NT2/D1 (cell line): Measurements from ENCODE around the gene TPI1.
"Not testable (repeated sequence)": the region's sequence is repeated elsewhere in the genome, so short reads cannot be mapped to it uniquely, and the experiment has no call there.

ENCODE experiments used
- DNase-seq: peaks from one replicate; pipeline ENCODE4 v3.0.0-alpha.2; 2011; ENCODE audit warnings: low read depth, low spot score
- H3K27me3 ChIP-seq: 2 replicates; pipeline ENCODE4 v1.6.0; 2011; ENCODE audit warnings: mild to moderate bottlenecking; ENCODE audit not compliant: insufficient read length, insufficient read depth
- H3K36me3 ChIP-seq: 2 replicates; pipeline ENCODE4 v1.6.1; 2011; ENCODE audit warnings: mild to moderate bottlenecking, low read length, mixed read lengths; ENCODE audit not compliant: insufficient read depth, insufficient read length
- H3K4me1 ChIP-seq: 2 replicates; pipeline ENCODE4 v1.5.1; 2011; ENCODE audit not compliant: insufficient read depth, insufficient read length
- H3K4me3 ChIP-seq: 2 replicates; pipeline ENCODE4 v1.5.1; 2011; ENCODE audit warnings: low read depth; ENCODE audit not compliant: insufficient read length
- H3K9ac ChIP-seq: 2 replicates; pipeline ENCODE4 v1.6.0; 2011; ENCODE audit warnings: low read depth; ENCODE audit not compliant: insufficient read length
- H3K9me3 ChIP-seq: 2 replicates; pipeline ENCODE4 v1.5.1; 2011; ENCODE audit warnings: mild to moderate bottlenecking, low read length; ENCODE audit not compliant: insufficient read depth
- SUZ12 ChIP-seq: IDR thresholded peaks from 2 replicates; pipeline ENCODE4 v1.6.1; 2011; ENCODE audit not compliant: insufficient read length, insufficient read depth; ENCODE audit errors: extremely low read depth
- YY1 ChIP-seq: IDR thresholded peaks from 2 replicates; pipeline ENCODE4 v1.6.1; 2011; ENCODE audit not compliant: insufficient read length, insufficient read depth
- ZNF274 ChIP-seq: IDR thresholded peaks from 2 replicates; pipeline ENCODE4 v1.6.1; 2011; ENCODE audit warnings: mild to moderate bottlenecking, low read depth, low read length

Gene TPI1

DNA sequence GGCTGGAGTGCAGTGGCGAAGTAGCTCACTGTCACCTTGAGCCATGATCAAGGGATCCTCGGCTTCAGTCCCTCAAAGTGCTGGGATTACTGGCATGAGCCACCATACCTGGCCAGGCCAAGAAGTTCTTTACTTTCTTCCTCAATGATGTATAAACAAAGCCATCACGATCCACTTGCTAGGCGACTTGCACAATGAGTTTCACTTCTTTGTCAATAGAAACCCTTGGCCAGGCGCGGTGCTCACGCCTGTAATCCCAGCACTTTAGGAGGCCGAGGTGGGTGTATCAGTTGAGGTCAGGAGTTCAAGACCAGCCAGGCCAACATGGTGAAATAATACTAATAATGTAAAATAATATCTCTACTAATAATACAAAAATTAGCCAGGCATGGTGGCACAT lies 20.1 kb downstream of the TPI1 start:
- Histone ChIP-seq H3K4me1 (peaks cover 25% of the 10 kb centered on the region), H3K9ac (peak overlapping the region; percentile 46), H3K4me3 (no peak overlapping the region), H3K9me3 (no peaks in the 10 kb centered on the region), H3K36me3 (peaks cover 17% of the 10 kb centered on the region), H3K27me3 (no peaks in the 10 kb centered on the region)
- no peak for TF ChIP-seq SUZ12
- DNase-seq, result no peak

DNA sequence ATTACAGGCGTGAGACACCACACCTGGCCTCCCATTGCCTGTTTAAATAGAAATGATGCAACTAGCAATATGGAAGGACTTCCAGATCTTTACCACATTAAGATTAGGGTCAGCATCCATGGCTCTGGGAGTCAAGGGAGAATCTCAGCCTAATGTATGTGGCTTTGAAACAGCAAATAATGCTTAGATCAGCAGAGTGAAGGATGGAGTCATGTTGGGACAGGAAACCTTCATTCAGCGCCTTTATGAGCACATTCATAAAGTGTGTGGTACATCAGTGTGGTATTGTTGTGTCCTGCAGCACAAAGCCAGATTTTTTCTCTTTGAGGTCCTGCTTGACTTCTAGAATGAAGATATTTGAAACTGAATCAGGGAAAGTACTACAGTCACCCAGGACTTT lies 21.0 kb downstream of the TPI1 start:
- DNase-seq, result no peak
- no peak overlapping the region for H3K4me3 ChIP-seq
- H3K9ac ChIP-seq, result no peak overlapping the region
- H3K9me3 ChIP-seq, result no peaks in the 10 kb centered on the region
- TF ChIP-seq SUZ12 (no peak), YY1 (no peak), ZNF274 (no peak)
- peaks cover 15% of the 10 kb centered on the region for H3K36me3 ChIP-seq
- H3K27me3 ChIP-seq, result no peaks in the 10 kb centered on the region
- H3K4me1 ChIP-seq, result peaks cover 25% of the 10 kb centered on the region

DNA sequence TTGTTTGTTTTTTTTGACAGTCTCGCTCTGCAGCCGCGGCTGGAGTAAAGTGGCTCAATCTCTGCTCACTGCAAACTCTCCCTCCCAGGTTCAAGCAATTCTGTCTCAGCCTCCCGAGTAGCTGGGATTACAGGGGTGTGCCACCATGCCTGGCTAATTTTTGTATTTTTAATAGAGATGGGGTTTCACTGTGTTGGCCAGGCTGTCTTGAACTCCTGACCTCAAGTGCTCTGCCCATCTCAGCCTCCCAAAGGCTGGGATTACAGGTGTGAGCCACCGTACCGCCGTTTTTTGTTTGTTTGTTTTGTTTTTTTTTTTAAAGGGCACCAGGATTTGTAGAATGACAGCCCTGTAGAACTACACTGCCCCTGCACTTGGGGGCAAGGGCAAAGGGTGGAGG lies 21.5 kb downstream of the TPI1 start:
- not testable (repeated sequence) for H3K9ac ChIP-seq, H3K27me3 ChIP-seq, H3K4me3 ChIP-seq, DNase-seq, H3K9me3 ChIP-seq
- Histone ChIP-seq H3K36me3 (peaks cover 12% of the 10 kb centered on the region), H3K4me1 (peaks cover 23% of the 10 kb centered on the region)

- not testable (repeated sequence) for DNase-seq, H3K4me3 ChIP-seq, H3K36me3 ChIP-seq, H3K27me3 ChIP-seq, H3K9me3 ChIP-seq
- Histone ChIP-seq H3K4me1 (peaks cover 13% of the 10 kb centered on the region), H3K9ac (peak overlapping the region; percentile 90)
Measured at GRCh38 chr12:6889775-6890573, 22.6 kb downstream of the TPI1 start.

DNA sequence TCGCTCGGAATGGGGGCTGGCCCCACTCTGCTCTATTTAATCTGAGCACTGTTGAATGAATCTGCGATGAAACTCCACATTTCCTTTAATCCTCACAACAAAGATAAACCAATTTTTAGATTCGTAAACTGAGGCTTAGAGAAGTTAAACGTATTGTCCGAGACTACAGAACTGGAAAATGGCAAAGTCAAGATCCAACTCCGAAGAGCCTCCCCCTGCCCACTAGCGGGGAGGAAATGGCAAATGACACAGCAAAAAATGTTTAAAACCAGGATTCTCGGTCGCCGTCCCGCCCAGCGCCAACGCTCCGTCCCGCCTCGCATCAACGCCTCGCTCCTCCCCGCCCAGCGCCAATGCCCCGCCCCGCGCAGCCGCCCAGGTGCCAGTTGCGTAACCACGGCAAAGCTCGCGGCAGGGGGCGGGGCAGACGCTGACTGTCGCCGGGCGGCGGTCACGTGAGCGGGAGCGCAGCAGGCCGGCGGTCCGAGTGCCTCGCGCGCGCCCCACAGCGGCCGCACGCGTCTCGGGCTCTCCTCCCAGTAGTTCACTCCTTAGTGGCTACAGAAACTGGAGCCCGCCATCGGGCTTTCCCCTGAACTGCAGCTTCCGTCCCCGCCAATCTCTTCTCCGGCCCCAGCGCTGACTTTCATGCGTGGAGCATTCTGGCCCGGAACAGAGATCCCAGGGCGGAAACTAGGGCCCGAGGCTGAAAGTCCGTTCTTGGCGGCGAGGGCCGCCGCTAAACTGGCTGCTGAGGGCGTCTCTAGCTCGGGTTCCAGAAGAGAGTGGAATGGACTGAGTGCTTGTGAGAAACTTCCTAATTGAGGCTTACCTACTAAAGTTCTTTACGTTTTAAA lies 23.7 kb downstream of the TPI1 start:
- H3K27me3 ChIP-seq, result no peaks in the 10 kb centered on the region
- H3K4me3 ChIP-seq, result peak overlapping the region; percentile 65
- no peaks in the 10 kb centered on the region for H3K36me3 ChIP-seq
- no peak for TF ChIP-seq SUZ12
- TF ChIP-seq YY1, result no peak
- TF ChIP-seq ZNF274, result no peak
- peaks cover 13% of the 10 kb centered on the region for H3K4me1 ChIP-seq
- peak; percentile 100 for DNase-seq
- no peaks in the 10 kb centered on the region for H3K9me3 ChIP-seq
- peak overlapping the region; percentile 90 for H3K9ac ChIP-seq

GRCh38 chr12:6891646-6892001 lies 24.3 kb downstream of the TPI1 start:
- peaks cover 13% of the 10 kb centered on the region for H3K4me1 ChIP-seq
- no peak for TF ChIP-seq SUZ12
- TF ChIP-seq YY1, result no peak
- no peak for TF ChIP-seq ZNF274
- H3K36me3 ChIP-seq, result no peaks in the 10 kb centered on the region
- no peaks in the 10 kb centered on the region for H3K27me3 ChIP-seq
- no peaks in the 10 kb centered on the region for H3K9me3 ChIP-seq
- H3K4me3 ChIP-seq, result peak overlapping the region; percentile 65
- H3K9ac ChIP-seq, result peak overlapping the region; percentile 88
- DNase-seq, result no peak

GRCh38 chr12:6892683-6893082 lies 25.4 kb downstream of the TPI1 start:
- H3K4me3 ChIP-seq, H3K9ac ChIP-seq, H3K27me3 ChIP-seq, H3K9me3 ChIP-seq, DNase-seq, H3K36me3 ChIP-seq: not testable (repeated sequence)
- H3K4me1 ChIP-seq, result peaks cover 10% of the 10 kb centered on the region

DNA sequence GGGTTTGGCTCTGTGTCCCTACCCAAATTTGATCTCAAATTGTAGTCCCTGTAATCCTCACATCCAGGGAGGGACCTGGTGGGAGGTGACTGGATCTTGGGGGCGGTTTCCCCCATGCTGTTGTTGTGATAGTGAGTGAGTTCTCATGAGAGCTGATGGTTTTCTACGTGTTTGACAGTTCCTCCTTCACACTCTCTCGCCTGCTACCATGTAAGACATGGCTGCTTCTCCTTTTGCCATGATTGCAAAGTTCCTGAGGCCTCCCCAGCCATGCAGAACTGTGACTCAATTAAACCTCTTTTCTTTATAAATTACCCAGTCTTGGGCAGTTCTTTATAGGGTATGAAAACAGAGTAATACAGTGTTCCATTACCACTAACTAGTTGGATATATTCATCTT lies 27.0 kb downstream of the TPI1 start:
- DNase-seq, result no peak
- H3K9me3 ChIP-seq, result no peaks in the 10 kb centered on the region
- TF ChIP-seq ZNF274, result no peak
- TF ChIP-seq YY1, result no peak
- no peak for TF ChIP-seq SUZ12
- H3K36me3 ChIP-seq, result no peaks in the 10 kb centered on the region
- no peaks in the 10 kb centered on the region for H3K27me3 ChIP-seq
- H3K4me1 ChIP-seq, result no peaks in the 10 kb centered on the region
- no peak overlapping the region for H3K4me3 ChIP-seq
- no peak overlapping the region for H3K9ac ChIP-seq
